Activated CD8-positive, alpha-beta memory T cell treated with anti-CD3 and anti-CD28 coated beads for 4 hours (primary cell): ENCODE measurements around the gene SDK2.

Source experiments
- DNase-seq, 2 donors: peaks; one replicate each; pipeline ENCODE4 v3.0.0-alpha.2; 2020; ENCODE audit warnings: low read depth in 2 of 2

Gene SDK2

GRCh38 chr17:73644145-73645049 is at the start of gene SDK2:
SDK2 (minus strand) TSS chr17:73644445; CDS start chr17:73644088, 357 bp downstream.
- DNase-seq, result no peak

GRCh38 chr17:73693071-73693470 is 48.8 kb upstream of the SDK2 start:
- no peak for DNase-seq

- DNase-seq, result no peak
Measured at GRCh38 chr17:73691321-73691766, 47.1 kb upstream of the SDK2 start.

GRCh38 chr17:73690676-73691075 is 46.4 kb upstream of the SDK2 start:
- no peak for DNase-seq

- no peak for DNase-seq
Measured at GRCh38 chr17:73689596-73690275, 45.5 kb upstream of the SDK2 start.

- DNase-seq, result no peak
Measured at GRCh38 chr17:73686961-73687360, 42.7 kb upstream of the SDK2 start.

GRCh38 chr17:73686126-73686525 is 41.9 kb upstream of the SDK2 start:
- DNase-seq, result no peak

- DNase-seq, result no peak
Measured at GRCh38 chr17:73684183-73684582, 39.9 kb upstream of the SDK2 start.

GRCh38 chr17:73683771-73684170 is 39.5 kb upstream of the SDK2 start:
- DNase-seq, result no peak

- DNase-seq, result no peak
Measured at GRCh38 chr17:73681946-73682345, 37.7 kb upstream of the SDK2 start.

- no peak for DNase-seq
Measured at GRCh38 chr17:73679476-73679875, 35.2 kb upstream of the SDK2 start.

GRCh38 chr17:73678999-73679398 is 34.8 kb upstream of the SDK2 start:
- no peak for DNase-seq

GRCh38 chr17:73669771-73670170 is 25.5 kb upstream of the SDK2 start:
- DNase-seq, result no peak

- no peak for DNase-seq
Measured at GRCh38 chr17:73667181-73667959, 23.1 kb upstream of the SDK2 start.

GRCh38 chr17:73663614-73664013 is 19.4 kb upstream of the SDK2 start:
- DNase-seq, result no peak

- DNase-seq, result no peak
Measured at GRCh38 chr17:73660366-73660765, 16.1 kb upstream of the SDK2 start.

- DNase-seq, result no peak
Measured at GRCh38 chr17:73658821-73659515, 14.7 kb upstream of the SDK2 start.

GRCh38 chr17:73657473-73658116 is 13.3 kb upstream of the SDK2 start:
- DNase-seq, result no peak

GRCh38 chr17:73654241-73654640 is 10.0 kb upstream of the SDK2 start:
- DNase-seq, result no peak

- no peak for DNase-seq
Measured at GRCh38 chr17:73653810-73654209, 9.6 kb upstream of the SDK2 start.

GRCh38 chr17:73652886-73653480 is 8.7 kb upstream of the SDK2 start:
- no peak for DNase-seq
